ENCODE data around the gene PCDHA6. TPM values are rescaled to one million over a fixed set of nuclear protein-coding genes. Genes with fewer than 3 reads are reported as not detected.
A peak's percentile ranks its signal among the peaks of the same experiment; 100 is the strongest.
"Not testable (repeated sequence)": the region's sequence is repeated elsewhere in the genome, so short reads cannot be mapped to it uniquely, and the experiment has no call there.

Gene PCDHA6
- total RNA-seq, 1 experiment from 2014 or later, result not detected

DNA sequence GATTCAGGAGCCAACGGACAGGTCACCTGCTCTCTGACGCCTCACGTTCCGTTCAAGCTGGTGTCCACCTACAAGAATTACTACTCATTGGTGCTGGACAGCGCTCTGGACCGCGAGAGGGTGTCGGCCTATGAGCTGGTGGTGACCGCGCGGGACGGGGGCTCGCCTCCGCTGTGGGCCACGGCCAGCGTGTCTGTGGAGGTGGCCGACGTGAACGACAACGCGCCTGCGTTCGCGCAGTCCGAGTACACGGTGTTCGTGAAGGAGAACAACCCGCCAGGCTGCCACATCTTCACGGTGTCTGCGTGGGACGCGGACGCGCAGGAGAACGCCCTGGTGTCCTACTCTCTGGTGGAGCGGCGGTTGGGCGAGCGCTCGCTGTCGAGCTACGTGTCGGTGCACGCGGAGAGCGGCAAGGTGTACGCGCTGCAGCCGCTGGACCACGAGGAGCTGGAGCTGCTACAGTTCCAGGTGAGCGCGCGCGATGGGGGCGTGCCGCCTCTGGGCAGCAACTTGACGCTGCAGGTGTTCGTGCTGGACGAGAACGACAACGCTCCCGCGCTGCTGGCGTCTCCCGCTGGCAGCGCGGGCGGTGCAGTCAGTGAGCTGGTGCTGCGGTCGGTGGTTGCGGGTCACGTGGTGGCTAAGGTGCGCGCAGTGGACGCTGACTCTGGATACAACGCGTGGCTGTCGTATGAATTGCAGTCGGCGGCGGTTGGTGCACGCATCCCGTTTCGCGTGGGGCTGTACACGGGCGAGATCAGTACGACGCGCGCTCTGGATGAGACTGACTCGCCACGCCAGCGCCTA is 29.6 kb downstream of the PCDHA6 start:
- DNase-seq (ENCODE audit: low read depth), result no peak

GRCh38 chr5:140857987-140858240 is 30.2 kb downstream of the PCDHA6 start:
- no peak for DNase-seq (ENCODE audit: low read depth)

GRCh38 chr5:140862441-140863295 is 34.9 kb downstream of the PCDHA6 start:
- no peak for DNase-seq (ENCODE audit: low read depth)

- peak; percentile 2 for DNase-seq (ENCODE audit: low read depth)
Observed at GRCh38 chr5:140868721-140869554, 41.2 kb downstream of the PCDHA6 start, which contains the start of gene PCDHA11. Gene PCDHA11 (plus strand): TSS chr5:140868957. CDS start chr5:140869104, 147 bp downstream.

GRCh38 chr5:140869555-140869886 is 41.8 kb downstream of the PCDHA6 start:
- no peak for DNase-seq (ENCODE audit: low read depth)

DNA sequence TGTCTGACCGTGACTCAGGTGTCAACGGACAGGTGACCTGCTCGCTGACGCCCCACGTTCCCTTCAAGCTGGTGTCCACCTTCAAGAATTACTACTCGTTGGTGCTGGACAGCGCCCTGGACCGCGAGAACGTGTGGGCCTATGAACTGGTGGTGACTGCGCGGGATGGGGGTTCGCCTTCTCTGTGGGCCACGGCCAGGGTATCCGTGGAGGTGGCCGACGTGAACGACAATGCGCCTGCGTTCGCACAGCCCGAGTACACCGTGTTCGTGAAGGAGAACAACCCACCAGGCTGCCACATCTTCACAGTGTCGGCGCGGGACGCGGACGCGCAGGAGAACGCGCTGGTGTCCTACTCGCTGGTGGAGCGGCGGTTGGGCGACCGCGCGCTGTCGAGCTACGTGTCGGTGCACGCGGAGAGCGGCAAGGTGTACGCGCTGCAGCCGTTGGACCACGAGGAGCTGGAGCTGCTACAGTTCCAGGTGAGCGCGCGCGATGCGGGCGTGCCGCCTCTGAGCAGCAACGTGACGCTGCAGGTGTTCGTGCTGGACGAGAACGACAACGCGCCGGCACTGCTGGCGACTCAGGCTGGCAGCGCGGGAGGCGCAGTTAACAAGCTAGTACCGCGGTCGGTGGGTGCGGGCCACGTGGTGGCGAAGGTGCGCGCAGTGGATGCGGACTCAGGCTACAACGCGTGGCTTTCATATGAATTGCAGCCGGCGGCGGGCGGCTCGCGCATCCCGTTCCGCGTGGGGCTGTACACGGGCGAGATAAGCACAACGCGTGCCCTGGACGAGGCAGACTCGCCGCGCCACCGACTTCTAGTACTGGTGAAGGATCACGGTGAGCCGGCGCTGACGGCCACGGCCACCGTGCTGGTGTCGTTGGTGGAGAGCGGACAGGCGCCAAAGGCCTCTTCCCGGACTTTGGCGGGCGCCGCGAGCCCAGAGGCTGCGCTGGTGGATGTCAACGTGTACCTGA is 42.8 kb downstream of the PCDHA6 start:
- no peak for DNase-seq (ENCODE audit: low read depth)

DNA sequence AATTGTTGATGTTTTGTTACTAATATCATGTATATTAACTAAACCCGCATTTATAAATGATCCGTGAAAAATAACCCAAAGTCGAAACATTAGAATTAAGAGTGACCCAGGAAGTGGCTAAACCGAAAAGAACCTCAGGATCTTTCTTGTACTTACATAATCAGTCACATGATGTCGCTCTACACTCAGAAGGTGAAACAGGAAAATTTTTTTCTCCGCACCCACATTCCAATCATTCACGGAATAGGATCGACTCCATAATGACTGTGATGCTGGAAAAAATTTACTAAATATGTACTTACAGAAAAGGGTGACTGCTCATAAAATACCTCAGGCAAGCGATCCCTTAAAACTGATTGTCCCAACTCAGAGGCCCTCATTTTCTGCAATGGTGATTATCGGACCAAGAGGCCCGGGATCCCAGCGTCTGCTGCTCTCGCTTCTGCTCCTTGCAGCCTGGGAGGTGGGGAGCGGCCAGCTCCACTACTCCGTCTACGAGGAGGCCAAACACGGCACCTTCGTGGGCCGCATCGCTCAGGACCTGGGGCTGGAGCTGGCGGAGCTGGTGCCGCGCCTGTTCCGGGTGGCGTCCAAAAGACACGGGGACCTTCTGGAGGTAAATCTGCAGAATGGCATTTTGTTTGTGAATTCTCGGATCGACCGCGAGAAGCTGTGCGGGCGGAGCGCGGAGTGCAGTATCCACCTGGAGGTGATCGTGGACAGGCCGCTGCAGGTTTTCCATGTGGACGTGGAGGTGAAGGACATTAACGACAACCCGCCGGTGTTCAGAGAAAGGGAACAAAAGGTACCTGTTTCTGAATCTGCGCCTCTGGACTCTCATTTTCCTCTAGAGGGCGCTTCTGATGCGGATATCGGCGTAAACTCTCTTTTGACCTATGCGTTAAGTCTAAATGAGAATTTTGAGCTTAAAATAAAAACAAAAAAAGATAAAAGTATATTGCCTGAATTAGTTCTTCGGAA is 47.6 kb downstream of the PCDHA6 start, which contains the start of gene PCDHA12:
Gene PCDHA12 (plus strand): TSS at position 224 of the 981 bp plus-strand sequence. CDS start 165 bp downstream, at position 389.
- DNase-seq (ENCODE audit: low read depth), result no peak

GRCh38 chr5:140876541-140877261 is 48.9 kb downstream of the PCDHA6 start:
- DNase-seq (ENCODE audit: low read depth), result not testable (repeated sequence)

- DNase-seq (ENCODE audit: low read depth), result no peak
Observed at GRCh38 chr5:140877262-140877581, 49.5 kb downstream of the PCDHA6 start.

Other genes starting within 250 kb of the PCDHA6 start
- 0.96 and 1.1 TPM in 2 replicates for gene CD14, start 194.8 kb upstream of the PCDHA6 start, total RNA-seq (2014; rRNA removed)
- 42.8 and 43.0 TPM in 2 replicates for gene TMCO6, start 188.5 kb upstream of the PCDHA6 start, total RNA-seq (2014; rRNA removed)
- 44.0 and 48.5 TPM in 2 replicates for gene NDUFA2, start 180.3 kb upstream of the PCDHA6 start, total RNA-seq (2014; rRNA removed)
- gene IK, start 180.1 kb upstream of the PCDHA6 start, total RNA-seq (2014; rRNA removed), result 96.8 and 111 TPM in 2 replicates
- gene WDR55, start 163.1 kb upstream of the PCDHA6 start, total RNA-seq (2014; rRNA removed), result 27.1 and 28.9 TPM in 2 replicates
- gene DND1, start 154.4 kb upstream of the PCDHA6 start, total RNA-seq (2014; rRNA removed), result 0.52 and 1.3 TPM in 2 replicates
- gene HARS1, start 136.6 kb upstream of the PCDHA6 start, total RNA-seq (2014; rRNA removed), result 98.9 and 103 TPM in 2 replicates
- 39.2 and 41.6 TPM in 2 replicates for gene HARS2, start 136.5 kb upstream of the PCDHA6 start, total RNA-seq (2014; rRNA removed)
- 45.2 and 45.7 TPM in 2 replicates for gene ZMAT2, start 127.5 kb upstream of the PCDHA6 start, total RNA-seq (2014; rRNA removed)
- 0.06 TPM in 2 replicates for gene PCDHA1, start 41.8 kb upstream of the PCDHA6 start, total RNA-seq (2014; rRNA removed)
- gene PCDHA2, start 33.1 kb upstream of the PCDHA6 start, total RNA-seq (2014; rRNA removed), result not detected in 2 replicates
- under 0.01 and 0.06 TPM in 2 replicates for gene PCDHA3, start 26.9 kb upstream of the PCDHA6 start, total RNA-seq (2014; rRNA removed)
- 0.26 and 0.40 TPM in 2 replicates for gene PCDHA4, start 20.9 kb upstream of the PCDHA6 start, total RNA-seq (2014; rRNA removed)
- not detected in 2 replicates for gene PCDHA5, start 6.3 kb upstream of the PCDHA6 start, total RNA-seq (2014; rRNA removed)
- 0.11 and 0.19 TPM in 2 replicates for gene PCDHA7, start 6.3 kb downstream of the PCDHA6 start, total RNA-seq (2014; rRNA removed)
- gene PCDHA8, start 13.2 kb downstream of the PCDHA6 start, total RNA-seq (2014; rRNA removed), result not detected in 2 replicates
- 0.06 TPM in 1 of 2 replicates, not detected in the other for gene PCDHA9, start 20.4 kb downstream of the PCDHA6 start, total RNA-seq (2014; rRNA removed)
- gene PCDHA10, start 27.9 kb downstream of the PCDHA6 start, total RNA-seq (2014; rRNA removed), result not detected in 2 replicates
- 0.11 TPM in 1 of 2 replicates, not detected in the other for gene PCDHA11, start 41.0 kb downstream of the PCDHA6 start, total RNA-seq (2014; rRNA removed)
- gene PCDHA12, start 47.3 kb downstream of the PCDHA6 start, total RNA-seq (2014; rRNA removed), result not detected in 2 replicates
- gene PCDHA13, start 54.2 kb downstream of the PCDHA6 start, total RNA-seq (2014; rRNA removed), result not detected in 2 replicates
- gene PCDHAC1, start 98.3 kb downstream of the PCDHA6 start, total RNA-seq (2014; rRNA removed), result not detected in 2 replicates
- gene PCDHAC2, start 138.5 kb downstream of the PCDHA6 start, total RNA-seq (2014; rRNA removed), result 0.06 and 0.23 TPM in 2 replicates
- gene PCDHB1, start 223.4 kb downstream of the PCDHA6 start, total RNA-seq (2014; rRNA removed), result not detected in 2 replicates